Gastrocnemius medialis (tissue), 4 donors: ENCODE measurements around the gene FBLN2.

Source experiments
- CTCF ChIP-seq, 5 experiments: fragments of 450-650 bp in 3 of 5; fragments of 200-600 bp in 2 of 5; sonication (generic) in 2 of 5; IDR thresholded peaks in 4 of 5; conservative IDR thresholded peaks in 1 of 5; 1 replicate in 4 of 5; 2 replicates in 1 of 5; pipeline ENCODE4 v1.5.1; 2016 to 2019; ENCODE audit warnings: antibody characterized with exemption in 5 of 5, mild to moderate bottlenecking in 3 of 5, moderate library complexity in 3 of 5
- POLR2A ChIP-seq, 2 donors: fragments of 450-650 bp; IDR thresholded peaks; one replicate each; pipeline ENCODE4 v1.6.1; 2017; ENCODE audit warnings: antibody characterized with exemption in 2 of 2, mild to moderate bottlenecking in 2 of 2, moderate library complexity in 2 of 2

- TF ChIP-seq CTCF (IDR thresholded peaks at IDR 0.05 in 4 of 5, conservative IDR thresholded peaks at IDR 0.05 in 1 of 5) = no peak
- no peak for TF ChIP-seq POLR2A (IDR thresholded peaks at IDR 0.05)
Measured at GRCh38 chr3:13660042-13660874, 111.3 kb downstream of the FBLN2 start.
